Peyer's patch (tissue), 4 donors: Measurements from ENCODE around the gene MLPH.

Source experiments
- CTCF ChIP-seq, 6 experiments: fragments of 450-650 bp in 4 of 6; fragments of 200-600 bp in 2 of 6; sonication (generic) in 1 of 6; IDR thresholded peaks; one replicate each; pipeline ENCODE4 v1.5.1; 2017 to 2019; ENCODE audit warnings: antibody characterized with exemption in 6 of 6, mild to moderate bottlenecking in 3 of 6, moderate library complexity in 1 of 6
- POLR2A ChIP-seq, 2 donors: fragments of 450-650 bp; IDR thresholded peaks; one replicate each; pipeline ENCODE4 v1.5.1; 2017; ENCODE audit warnings: antibody characterized with exemption in 2 of 2, mild to moderate bottlenecking in 2 of 2, moderate library complexity in 2 of 2

GRCh38 chr2:237577956-237578870 lies 91.2 kb downstream of the MLPH start:
- TF ChIP-seq CTCF (IDR thresholded peaks at IDR 0.05) (no peak), POLR2A (IDR thresholded peaks at IDR 0.05) (no peak)
